WTC11 (cell line): ENCODE measurements around the gene CERS4.

Experiments
- ATF1 ChIP-seq: sonication (generic); formaldehyde crosslinking; IDR thresholded peaks from 2 replicates; pipeline ENCODE4 v1.8.1; 2023; ENCODE audit warnings: mild to moderate bottlenecking, moderate library complexity, missing genetic modification reagents
- E2F5 ChIP-seq: sonication (generic); formaldehyde crosslinking; IDR thresholded peaks from 2 replicates; pipeline ENCODE4 v1.8.1; 2022; ENCODE audit warnings: mild to moderate bottlenecking, moderate library complexity, missing genetic modification reagents
- FOXP1 ChIP-seq: sonication (generic); formaldehyde crosslinking; IDR thresholded peaks from 2 replicates; pipeline ENCODE4 v1.8.0; 2022; ENCODE audit warnings: missing genetic modification reagents, mild to moderate bottlenecking, moderate library complexity, borderline replicate concordance
- MAX ChIP-seq: sonication (generic); formaldehyde crosslinking; IDR thresholded peaks from 2 replicates; pipeline ENCODE4 v1.8.0; 2022; ENCODE audit warnings: mild to moderate bottlenecking, missing genetic modification reagents
- NFYB ChIP-seq: sonication (generic); formaldehyde crosslinking; conservative IDR thresholded peaks from 2 replicates; pipeline ENCODE4 v1.8.0; 2022; ENCODE audit warnings: low read depth, missing genetic modification reagents
- SP1 ChIP-seq: sonication (generic); formaldehyde crosslinking; conservative IDR thresholded peaks from 2 replicates; pipeline ENCODE4 v1.8.1; 2022; ENCODE audit warnings: missing genetic modification reagents
- ZNF121 ChIP-seq: sonication (generic); formaldehyde crosslinking; IDR thresholded peaks from 2 replicates; pipeline ENCODE4 v1.8.0; 2023; ENCODE audit warnings: missing genetic modification reagents
- ZNF263 ChIP-seq: sonication (generic); formaldehyde crosslinking; IDR thresholded peaks from 2 replicates; pipeline ENCODE4 v1.8.1; 2022; ENCODE audit warnings: low read depth, mild to moderate bottlenecking, moderate library complexity, missing genetic modification reagents
- TF ChIP-seq, protein P1 (sequence below): fragments of 200-600 bp; IDR thresholded peaks from 2 replicates; pipeline ENCODE4 v1.8.0; 2022; ENCODE audit warnings: antibody characterized with exemption
- TF ChIP-seq, protein P2 (sequence below): sonication (generic); formaldehyde crosslinking; IDR thresholded peaks from 2 replicates; pipeline ENCODE4 v1.8.0; 2022; ENCODE audit warnings: mild to moderate bottlenecking, missing genetic modification reagents

GRCh38 chr19:8239528-8240273, 30.5 kb downstream of the CERS4 start:
- TF ChIP-seq, protein P1, sequence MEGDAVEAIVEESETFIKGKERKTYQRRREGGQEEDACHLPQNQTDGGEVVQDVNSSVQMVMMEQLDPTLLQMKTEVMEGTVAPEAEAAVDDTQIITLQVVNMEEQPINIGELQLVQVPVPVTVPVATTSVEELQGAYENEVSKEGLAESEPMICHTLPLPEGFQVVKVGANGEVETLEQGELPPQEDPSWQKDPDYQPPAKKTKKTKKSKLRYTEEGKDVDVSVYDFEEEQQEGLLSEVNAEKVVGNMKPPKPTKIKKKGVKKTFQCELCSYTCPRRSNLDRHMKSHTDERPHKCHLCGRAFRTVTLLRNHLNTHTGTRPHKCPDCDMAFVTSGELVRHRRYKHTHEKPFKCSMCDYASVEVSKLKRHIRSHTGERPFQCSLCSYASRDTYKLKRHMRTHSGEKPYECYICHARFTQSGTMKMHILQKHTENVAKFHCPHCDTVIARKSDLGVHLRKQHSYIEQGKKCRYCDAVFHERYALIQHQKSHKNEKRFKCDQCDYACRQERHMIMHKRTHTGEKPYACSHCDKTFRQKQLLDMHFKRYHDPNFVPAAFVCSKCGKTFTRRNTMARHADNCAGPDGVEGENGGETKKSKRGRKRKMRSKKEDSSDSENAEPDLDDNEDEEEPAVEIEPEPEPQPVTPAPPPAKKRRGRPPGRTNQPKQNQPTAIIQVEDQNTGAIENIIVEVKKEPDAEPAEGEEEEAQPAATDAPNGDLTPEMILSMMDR = no peak
- TF ChIP-seq SP1 = no peak
- TF ChIP-seq E2F5 (CRISPR knock-in tag) = no peak
- TF ChIP-seq ZNF263 = no peak
- TF ChIP-seq ZNF121 = no peak
- TF ChIP-seq FOXP1 (CRISPR knock-in tag) = no peak
- no peak for TF ChIP-seq MAX
- TF ChIP-seq NFYB (CRISPR knock-in tag) = no peak
- TF ChIP-seq, protein P2, sequence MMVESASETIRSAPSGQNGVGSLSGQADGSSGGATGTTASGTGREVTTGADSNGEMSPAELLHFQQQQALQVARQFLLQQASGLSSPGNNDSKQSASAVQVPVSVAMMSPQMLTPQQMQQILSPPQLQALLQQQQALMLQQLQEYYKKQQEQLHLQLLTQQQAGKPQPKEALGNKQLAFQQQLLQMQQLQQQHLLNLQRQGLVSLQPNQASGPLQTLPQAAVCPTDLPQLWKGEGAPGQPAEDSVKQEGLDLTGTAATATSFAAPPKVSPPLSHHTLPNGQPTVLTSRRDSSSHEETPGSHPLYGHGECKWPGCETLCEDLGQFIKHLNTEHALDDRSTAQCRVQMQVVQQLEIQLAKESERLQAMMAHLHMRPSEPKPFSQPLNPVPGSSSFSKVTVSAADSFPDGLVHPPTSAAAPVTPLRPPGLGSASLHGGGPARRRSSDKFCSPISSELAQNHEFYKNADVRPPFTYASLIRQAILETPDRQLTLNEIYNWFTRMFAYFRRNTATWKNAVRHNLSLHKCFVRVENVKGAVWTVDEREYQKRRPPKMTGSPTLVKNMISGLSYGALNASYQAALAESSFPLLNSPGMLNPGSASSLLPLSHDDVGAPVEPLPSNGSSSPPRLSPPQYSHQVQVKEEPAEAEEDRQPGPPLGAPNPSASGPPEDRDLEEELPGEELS (CRISPR knock-in tag) = no peak
- no peak for TF ChIP-seq ATF1 (CRISPR knock-in tag)
